RWPE2 (cell line): ENCODE results near the gene SUCLG2.
"Not testable (repeated sequence)": the region's sequence is repeated elsewhere in the genome, so short reads cannot be mapped to it uniquely, and the experiment has no call there.

Experiments used
- ATAC-seq: fragments of 200-7000 bp; cut with Tn5 transposase; 3 replicates; pipeline ENCODE4 v1.9.1; 2021; ENCODE audit warnings: low read depth
- DNase-seq: peaks from one replicate; pipeline ENCODE4 v3.0.0-alpha.2; 2020; ENCODE audit warnings: low spot score
- H3K27ac ChIP-seq: fragments of 450-650 bp; 2 replicates; pipeline ENCODE4 v1.5.1; 2017; ENCODE audit warnings: mild to moderate bottlenecking; ENCODE audit not compliant: poor library complexity, severe bottlenecking
- H3K27me3 ChIP-seq: fragments of 250-450 bp; sonication (Bioruptor Pico); 2 replicates; pipeline ENCODE4 v1.5.1; 2021; ENCODE audit warnings: mild to moderate bottlenecking, moderate library complexity; ENCODE audit not compliant: insufficient read depth, poor library complexity, severe bottlenecking
- H3K36me3 ChIP-seq: fragments of 250-450 bp; sonication (Bioruptor Pico); 2 replicates; pipeline ENCODE4 v1.5.1; 2020; ENCODE audit warnings: low read depth, mild to moderate bottlenecking, moderate library complexity
- H3K4me1 ChIP-seq: fragments of 250-450 bp; sonication (Bioruptor Pico); 2 replicates; pipeline ENCODE4 v1.5.1; 2021; ENCODE audit warnings: mild to moderate bottlenecking, moderate library complexity; ENCODE audit not compliant: insufficient read depth, poor library complexity, severe bottlenecking
- H3K4me3 ChIP-seq: fragments of 250-450 bp; sonication (Bioruptor Pico); 2 replicates; pipeline ENCODE4 v1.5.1; 2021; ENCODE audit warnings: mild to moderate bottlenecking, moderate library complexity; ENCODE audit not compliant: severe bottlenecking
- H3K9me3 ChIP-seq: fragments of 250-450 bp; sonication (Bioruptor Pico); 2 replicates; pipeline ENCODE4 v1.5.1; 2021; ENCODE audit warnings: mild to moderate bottlenecking, moderate library complexity; ENCODE audit not compliant: severe bottlenecking
- TF ChIP-seq, protein P1 (sequence below): fragments of 450-650 bp; IDR thresholded peaks from one replicate; pipeline ENCODE4 v1.5.1; 2017; ENCODE audit warnings: mild to moderate bottlenecking, moderate library complexity; ENCODE audit not compliant: poor library complexity, severe bottlenecking

SUCLG2 gene

GRCh38 chr3:67558426-67558825, 96.0 kb downstream of the SUCLG2 start:
- no peak overlapping the region for H3K27ac ChIP-seq
- H3K27me3 ChIP-seq = no peaks in the 10 kb centered on the region
- no peak overlapping the region for H3K4me3 ChIP-seq
- TF ChIP-seq, protein P1, sequence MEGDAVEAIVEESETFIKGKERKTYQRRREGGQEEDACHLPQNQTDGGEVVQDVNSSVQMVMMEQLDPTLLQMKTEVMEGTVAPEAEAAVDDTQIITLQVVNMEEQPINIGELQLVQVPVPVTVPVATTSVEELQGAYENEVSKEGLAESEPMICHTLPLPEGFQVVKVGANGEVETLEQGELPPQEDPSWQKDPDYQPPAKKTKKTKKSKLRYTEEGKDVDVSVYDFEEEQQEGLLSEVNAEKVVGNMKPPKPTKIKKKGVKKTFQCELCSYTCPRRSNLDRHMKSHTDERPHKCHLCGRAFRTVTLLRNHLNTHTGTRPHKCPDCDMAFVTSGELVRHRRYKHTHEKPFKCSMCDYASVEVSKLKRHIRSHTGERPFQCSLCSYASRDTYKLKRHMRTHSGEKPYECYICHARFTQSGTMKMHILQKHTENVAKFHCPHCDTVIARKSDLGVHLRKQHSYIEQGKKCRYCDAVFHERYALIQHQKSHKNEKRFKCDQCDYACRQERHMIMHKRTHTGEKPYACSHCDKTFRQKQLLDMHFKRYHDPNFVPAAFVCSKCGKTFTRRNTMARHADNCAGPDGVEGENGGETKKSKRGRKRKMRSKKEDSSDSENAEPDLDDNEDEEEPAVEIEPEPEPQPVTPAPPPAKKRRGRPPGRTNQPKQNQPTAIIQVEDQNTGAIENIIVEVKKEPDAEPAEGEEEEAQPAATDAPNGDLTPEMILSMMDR = no peak
- DNase-seq (no peak), ATAC-seq (no peak)
- no peaks in the 10 kb centered on the region for H3K4me1 ChIP-seq
- no peaks in the 10 kb centered on the region for H3K36me3 ChIP-seq
- H3K9me3 ChIP-seq = no peaks in the 10 kb centered on the region

GRCh38 chr3:67557848-67558355, 96.5 kb downstream of the SUCLG2 start:
- DNase-seq = no peak
- no peak overlapping the region for H3K4me3 ChIP-seq
- TF ChIP-seq, protein P1 = no peak
- H3K27ac ChIP-seq = no peak overlapping the region
- ATAC-seq = no peak
- no peaks in the 10 kb centered on the region for H3K4me1 ChIP-seq
- H3K27me3 ChIP-seq = no peaks in the 10 kb centered on the region
- H3K9me3 ChIP-seq = no peaks in the 10 kb centered on the region
- H3K36me3 ChIP-seq = no peaks in the 10 kb centered on the region

GRCh38 chr3:67551361-67552016, 102.9 kb downstream of the SUCLG2 start:
- Histone ChIP-seq H3K27ac (no peak overlapping the region), H3K9me3 (no peaks in the 10 kb centered on the region), H3K27me3 (no peaks in the 10 kb centered on the region), H3K4me1 (no peaks in the 10 kb centered on the region), H3K36me3 (no peaks in the 10 kb centered on the region), H3K4me3 (no peak overlapping the region)
- TF ChIP-seq, protein P1 = no peak
- no peak for DNase-seq
- no peak for ATAC-seq

- H3K4me3 ChIP-seq = no peak overlapping the region
- no peak for ATAC-seq
- H3K27me3 ChIP-seq = no peaks in the 10 kb centered on the region
- no peaks in the 10 kb centered on the region for H3K9me3 ChIP-seq
- H3K27ac ChIP-seq = no peak overlapping the region
- no peak for DNase-seq
- no peaks in the 10 kb centered on the region for H3K4me1 ChIP-seq
- no peaks in the 10 kb centered on the region for H3K36me3 ChIP-seq
- TF ChIP-seq, protein P1 = no peak
Observed at GRCh38 chr3:67550541-67550940, 103.9 kb downstream of the SUCLG2 start.

DNA sequence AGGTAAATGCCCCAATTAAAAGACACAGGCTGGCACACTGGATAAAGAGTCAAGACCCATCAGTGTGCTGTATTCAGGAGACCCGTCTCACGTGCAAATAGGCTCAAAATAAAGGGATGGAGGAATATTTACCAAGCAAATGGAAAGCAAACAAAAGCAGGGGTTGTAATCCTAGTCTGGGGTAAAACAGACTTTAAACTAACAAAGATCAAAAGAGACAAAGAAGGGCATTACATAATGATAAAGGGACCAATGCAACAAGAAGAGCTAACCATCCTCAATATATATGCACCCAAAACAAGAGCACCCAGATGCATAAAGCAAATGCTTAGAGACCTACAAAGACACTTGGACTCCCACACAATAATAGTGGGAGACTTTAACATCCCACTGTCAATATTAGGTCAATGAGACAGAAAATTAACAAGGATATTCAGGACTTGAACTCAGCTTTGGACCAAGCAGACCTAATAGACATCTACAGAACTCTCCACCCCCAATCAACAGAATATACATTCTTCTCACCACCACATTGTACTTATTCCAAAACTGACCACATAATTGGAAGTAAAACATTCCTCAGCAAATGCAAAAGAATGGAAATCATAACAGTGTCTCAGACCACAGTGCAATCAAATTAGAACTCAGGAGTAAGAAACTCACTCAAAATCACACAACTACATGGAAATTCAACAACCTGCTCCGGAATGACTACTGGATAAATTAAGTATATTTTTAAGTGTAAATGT, 111.7 kb downstream of the SUCLG2 start:
- H3K27me3 ChIP-seq, H3K4me3 ChIP-seq, DNase-seq, H3K36me3 ChIP-seq, H3K4me1 ChIP-seq, ATAC-seq, H3K27ac ChIP-seq, H3K9me3 ChIP-seq: not testable (repeated sequence)
